IPS-20b (cell line): ENCODE measurements around the gene ATP13A3.

Source experiments
- H3K27ac ChIP-seq: one replicate; pipeline ENCODE4 v1.5.1; 2013; ENCODE audit warnings: low read length
- H3K27me3 ChIP-seq: 2 replicates; pipeline ENCODE4 v1.6.1; 2013; ENCODE audit warnings: mild to moderate bottlenecking, low read length, inconsistent platforms; ENCODE audit not compliant: insufficient read depth
- H3K36me3 ChIP-seq: 2 replicates; pipeline ENCODE4 v1.6.1; 2013; ENCODE audit warnings: low read depth, mild to moderate bottlenecking, inconsistent platforms, low read length, moderate library complexity; ENCODE audit not compliant: insufficient read depth
- H3K4me1 ChIP-seq: 2 replicates; pipeline ENCODE4 v1.6.1; 2013; ENCODE audit warnings: mild to moderate bottlenecking, control low read depth, inconsistent platforms, low read length, moderate library complexity; ENCODE audit not compliant: insufficient read depth
- H3K4me3 ChIP-seq: 2 replicates; pipeline ENCODE4 v1.5.1; 2013; ENCODE audit warnings: mild to moderate bottlenecking, low read length, inconsistent platforms
- H3K9ac ChIP-seq: 2 replicates; pipeline ENCODE4 v1.6.1; 2013; ENCODE audit warnings: low read depth, mild to moderate bottlenecking, inconsistent platforms, low read length, moderate library complexity
- H3K9me3 ChIP-seq: 2 replicates; pipeline ENCODE4 v1.6.1; 2013; ENCODE audit warnings: mild to moderate bottlenecking, low read depth, low read length, inconsistent platforms; ENCODE audit not compliant: insufficient read depth

ATP13A3 gene

DNA sequence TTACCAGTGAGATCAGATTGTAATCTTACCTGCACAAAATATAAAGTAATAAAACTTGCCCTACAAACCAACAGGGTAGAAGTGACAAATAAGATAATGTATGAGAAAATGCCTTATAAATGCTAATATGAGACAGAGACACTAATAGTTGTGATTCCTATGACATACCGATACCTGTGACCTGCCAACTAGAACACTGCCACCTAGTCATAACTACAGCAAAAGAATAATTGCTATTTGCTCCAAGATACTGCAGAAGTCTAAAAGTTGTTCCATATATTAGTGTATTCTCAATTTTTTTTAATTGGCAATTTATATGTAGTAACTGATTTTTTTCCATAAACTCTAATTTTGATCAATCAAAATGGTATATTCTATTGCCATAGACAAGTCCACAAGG is 62.4 kb downstream of the ATP13A3 start:
- Histone ChIP-seq H3K27ac (no peak overlapping the region), H3K27me3 (no peaks in the 10 kb centered on the region), H3K4me3 (no peak overlapping the region), H3K36me3 (peaks cover 84% of the 10 kb centered on the region), H3K9ac (no peak overlapping the region), H3K9me3 (no peaks in the 10 kb centered on the region), H3K4me1 (no peaks in the 10 kb centered on the region)

- Histone ChIP-seq H3K27me3 (no peaks in the 10 kb centered on the region), H3K27ac (no peak overlapping the region), H3K9ac (no peak overlapping the region), H3K9me3 (no peaks in the 10 kb centered on the region), H3K36me3 (peaks cover 85% of the 10 kb centered on the region), H3K4me3 (no peak overlapping the region), H3K4me1 (no peaks in the 10 kb centered on the region)
Measured at GRCh38 chr3:194423317-194423716, 63.5 kb downstream of the ATP13A3 start.

DNA sequence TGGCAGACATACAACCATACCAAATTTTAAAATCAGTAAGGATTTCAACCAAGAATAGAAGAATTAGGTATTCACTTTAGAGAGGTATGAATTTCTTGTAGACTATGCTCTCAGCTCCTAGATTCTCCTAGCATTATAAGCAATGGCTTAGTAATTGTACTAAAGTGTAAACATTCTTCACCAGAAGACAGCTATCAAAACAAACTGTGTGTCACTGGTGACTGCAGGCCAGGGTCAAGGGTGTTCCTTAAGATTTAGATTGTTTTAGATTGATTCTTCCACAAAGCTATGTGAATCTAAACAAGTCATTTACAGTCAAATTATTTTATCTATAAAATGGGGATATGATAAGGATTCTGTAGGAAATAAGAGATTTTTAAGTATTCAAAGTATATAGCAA is 64.6 kb downstream of the ATP13A3 start:
- Histone ChIP-seq H3K4me3 (no peak overlapping the region), H3K36me3 (peaks cover 81% of the 10 kb centered on the region), H3K27me3 (no peaks in the 10 kb centered on the region), H3K4me1 (no peaks in the 10 kb centered on the region), H3K9ac (no peak overlapping the region), H3K27ac (no peak overlapping the region), H3K9me3 (no peaks in the 10 kb centered on the region)

- no peaks in the 10 kb centered on the region for H3K9me3 ChIP-seq
- H3K4me3 ChIP-seq, result no peak overlapping the region
- no peaks in the 10 kb centered on the region for H3K4me1 ChIP-seq
- H3K27me3 ChIP-seq, result no peaks in the 10 kb centered on the region
- peaks cover 53% of the 10 kb centered on the region for H3K36me3 ChIP-seq
- H3K9ac ChIP-seq, result no peak overlapping the region
- no peak overlapping the region for H3K27ac ChIP-seq
Measured at GRCh38 chr3:194418671-194419070, 68.1 kb downstream of the ATP13A3 start.

- Histone ChIP-seq H3K9me3 (no peaks in the 10 kb centered on the region), H3K4me1 (no peaks in the 10 kb centered on the region), H3K36me3 (peaks cover 52% of the 10 kb centered on the region), H3K9ac (no peak overlapping the region), H3K27me3 (no peaks in the 10 kb centered on the region), H3K4me3 (no peak overlapping the region), H3K27ac (no peak overlapping the region)
Measured at GRCh38 chr3:194407423-194407822, 79.4 kb downstream of the ATP13A3 start.

GRCh38 chr3:194405766-194406165 is 81.0 kb downstream of the ATP13A3 start:
- Histone ChIP-seq H3K4me3 (no peak overlapping the region), H3K36me3 (peaks cover 36% of the 10 kb centered on the region), H3K9ac (no peak overlapping the region), H3K27me3 (no peaks in the 10 kb centered on the region), H3K9me3 (no peaks in the 10 kb centered on the region), H3K4me1 (no peaks in the 10 kb centered on the region), H3K27ac (no peak overlapping the region)

DNA sequence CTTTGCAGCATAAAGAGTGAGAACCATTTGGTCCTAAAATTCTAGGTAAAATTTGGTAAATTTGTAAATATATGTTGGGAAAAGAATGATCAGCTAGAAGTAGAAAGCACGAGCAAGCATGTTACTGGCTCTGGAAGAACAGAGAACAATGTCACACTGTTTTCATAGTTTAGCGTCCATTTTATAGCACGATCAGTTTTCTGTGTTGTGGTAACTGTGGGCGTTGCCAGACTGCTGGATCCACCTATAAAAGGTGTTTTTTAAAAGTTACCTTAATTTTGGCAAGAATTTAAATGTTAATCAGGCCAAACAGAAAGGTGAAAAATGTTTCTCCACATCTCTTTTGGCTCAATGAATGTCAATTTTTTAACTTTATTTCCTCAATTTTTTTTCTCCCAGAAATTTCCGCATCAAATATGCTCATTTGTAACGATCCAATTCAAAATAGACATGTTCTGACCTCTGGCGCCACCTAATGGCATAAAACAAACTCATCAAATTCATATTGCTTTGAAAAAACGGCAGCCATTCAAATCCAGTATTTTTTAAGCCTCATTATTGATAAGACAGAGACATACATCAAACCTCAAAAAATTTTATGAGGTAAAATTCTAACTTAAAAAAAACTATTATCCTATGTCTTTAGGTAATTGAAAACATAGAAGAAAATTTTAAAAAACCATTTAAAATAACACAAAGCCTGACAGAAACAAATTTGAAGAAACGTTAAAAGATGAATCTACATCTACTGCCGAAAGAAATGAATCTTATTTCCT is 82.2 kb downstream of the ATP13A3 start:
- H3K9ac ChIP-seq, result no peak overlapping the region
- H3K4me3 ChIP-seq, result no peak overlapping the region
- no peaks in the 10 kb centered on the region for H3K4me1 ChIP-seq
- peaks cover 32% of the 10 kb centered on the region for H3K36me3 ChIP-seq
- no peaks in the 10 kb centered on the region for H3K27me3 ChIP-seq
- no peak overlapping the region for H3K27ac ChIP-seq
- no peaks in the 10 kb centered on the region for H3K9me3 ChIP-seq

- no peak overlapping the region for H3K9ac ChIP-seq
- H3K9me3 ChIP-seq, result no peaks in the 10 kb centered on the region
- H3K4me1 ChIP-seq, result no peaks in the 10 kb centered on the region
- no peak overlapping the region for H3K27ac ChIP-seq
- H3K27me3 ChIP-seq, result no peaks in the 10 kb centered on the region
- H3K4me3 ChIP-seq, result no peak overlapping the region
- H3K36me3 ChIP-seq, result peaks cover 20% of the 10 kb centered on the region
Measured at GRCh38 chr3:194401868-194402329, 84.9 kb downstream of the ATP13A3 start.

- Histone ChIP-seq H3K36me3 (peaks cover 20% of the 10 kb centered on the region), H3K27me3 (no peaks in the 10 kb centered on the region), H3K9ac (no peak overlapping the region), H3K4me1 (no peaks in the 10 kb centered on the region), H3K9me3 (no peaks in the 10 kb centered on the region), H3K4me3 (no peak overlapping the region), H3K27ac (no peak overlapping the region)
Measured at GRCh38 chr3:194401346-194401745, 85.5 kb downstream of the ATP13A3 start.

DNA sequence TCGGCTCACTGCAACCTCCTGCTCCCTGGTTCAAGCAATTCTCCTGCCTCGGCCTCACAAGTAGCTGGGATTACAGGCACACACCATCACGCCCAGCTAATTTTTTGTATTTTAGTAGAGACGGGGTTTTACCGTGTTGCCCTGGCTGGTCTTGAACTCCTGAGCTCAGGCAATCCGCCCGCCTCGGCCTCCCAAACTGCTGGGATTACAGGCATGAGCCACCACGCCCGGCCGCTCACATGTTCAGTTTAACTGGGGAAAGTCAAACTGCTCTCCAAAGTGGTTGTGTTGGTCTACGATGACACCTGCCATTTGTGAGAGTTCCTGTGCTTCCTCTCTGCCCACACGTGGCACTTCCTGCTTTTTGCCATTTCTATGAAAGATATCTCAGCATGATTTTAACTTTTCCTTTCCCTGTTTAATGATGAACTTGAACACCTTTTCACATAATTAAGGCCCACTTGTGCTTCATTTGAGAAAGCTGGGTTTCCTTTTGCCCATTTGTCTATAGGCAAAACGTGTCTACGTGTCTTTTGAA is 86.9 kb downstream of the ATP13A3 start:
- Histone ChIP-seq H3K4me3 (no peak overlapping the region), H3K9me3 (no peaks in the 10 kb centered on the region), H3K27ac (no peak overlapping the region), H3K27me3 (no peaks in the 10 kb centered on the region), H3K36me3 (peaks cover 10% of the 10 kb centered on the region; the same call in 1 of the 2 replicates), H3K9ac (no peak overlapping the region), H3K4me1 (peaks cover 3% of the 10 kb centered on the region)

- Histone ChIP-seq H3K9ac (no peak within 1 kb of the TSS), H3K9me3 (no peaks in the 10 kb centered on the region), H3K36me3 (peaks cover 7% of the 10 kb centered on the region; the same call in 1 of the 2 replicates), H3K4me1 (peaks cover 3% of the 10 kb centered on the region), H3K27ac (no peak within 1 kb of the TSS), H3K4me3 (no peak within 1 kb of the TSS), H3K27me3 (no peaks in the 10 kb centered on the region)
Measured at GRCh38 chr3:194399166-194399565, 87.6 kb downstream of the ATP13A3 start, which contains the start of gene GP5. Gene GP5 (minus strand): TSS chr3:194399266. CDS start chr3:194398282, 984 bp downstream.

DNA sequence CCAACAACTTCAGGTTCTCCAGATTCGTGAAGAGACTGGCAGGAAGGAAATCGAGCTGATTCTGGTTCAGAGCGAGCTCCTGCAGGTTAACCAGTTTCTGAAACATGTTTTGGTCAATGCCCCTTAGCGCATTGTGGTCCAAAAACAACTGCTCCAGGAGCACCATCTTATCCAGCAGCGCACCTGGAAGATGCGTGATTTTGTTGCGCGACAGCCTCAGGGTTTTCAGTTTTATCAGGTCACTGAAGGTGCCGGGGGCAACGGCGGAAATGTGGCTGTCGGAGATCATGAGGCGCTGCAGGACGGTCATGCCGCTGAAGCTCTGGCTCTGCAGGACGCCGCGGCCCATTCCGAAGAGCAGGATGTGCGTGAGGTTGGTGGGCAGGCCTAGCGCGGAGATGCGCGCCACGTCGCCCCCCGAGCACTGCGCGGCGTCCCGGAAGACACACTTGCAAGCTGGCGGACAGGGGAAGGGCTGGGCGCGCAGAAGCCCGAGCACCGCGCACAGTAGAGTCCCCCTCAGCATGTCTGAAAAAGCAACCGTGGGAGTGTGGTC is 89.0 kb downstream of the ATP13A3 start:
- Histone ChIP-seq H3K9ac (no peak overlapping the region), H3K27ac (no peak overlapping the region), H3K27me3 (no peaks in the 10 kb centered on the region), H3K4me3 (no peak overlapping the region), H3K36me3 (no peaks in the 10 kb centered on the region), H3K9me3 (no peaks in the 10 kb centered on the region), H3K4me1 (peaks cover 3% of the 10 kb centered on the region)
